Measurements from ENCODE around the gene CDKN1A.

Gene CDKN1A

DNA sequence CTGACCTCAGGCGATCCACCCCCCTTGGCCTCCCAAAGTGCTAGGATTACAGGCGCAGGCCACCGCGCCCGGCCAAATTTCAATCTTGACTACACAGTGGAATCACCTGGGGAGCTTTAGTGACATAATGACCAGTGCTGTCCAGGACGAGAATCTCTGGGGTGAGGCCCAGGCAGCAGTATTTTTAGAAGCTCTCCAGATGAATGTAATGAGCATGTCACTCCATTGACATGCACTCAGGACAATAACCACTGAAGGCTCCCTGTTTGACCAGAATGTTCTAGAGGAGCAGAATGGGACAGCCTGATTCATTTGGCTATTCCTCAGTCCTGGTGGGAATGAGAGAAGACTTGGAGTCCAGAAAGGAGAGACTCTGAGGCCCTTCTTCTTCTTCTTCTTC is 45.1 kb upstream of the CDKN1A start:
- no peak overlapping the region for H3K4me2 ChIP-seq (ENCODE audit: low read length)
- peaks cover 4% of the 10 kb centered on the region; the same call in 1 of the 2 replicates for H3K27me3 ChIP-seq (ENCODE audit: insufficient read depth, low read length)
- no peaks in the 10 kb centered on the region for H4K20me1 ChIP-seq (ENCODE audit: insufficient read depth, low read length)
- H3K27ac ChIP-seq (ENCODE audit: low read depth, low read length, poor library complexity, severe bottlenecking) = no peak overlapping the region
- no peaks in the 10 kb centered on the region for H3K9me2 ChIP-seq (ENCODE audit: low read depth, low read length)
- no peak overlapping the region for H3K9ac ChIP-seq (ENCODE audit: low read length)
- no peak overlapping the region for H3K4me3 ChIP-seq (ENCODE audit: low read depth, low read length, poor library complexity, severe bottlenecking)
- H3K4me1 ChIP-seq (ENCODE audit: insufficient read depth, low read length, severe bottlenecking) = no peaks in the 10 kb centered on the region
- no peaks in the 10 kb centered on the region for H3K9me3 ChIP-seq (ENCODE audit: low read length)
- H3K79me2 ChIP-seq (ENCODE audit: insufficient read depth, low read length) = no peaks in the 10 kb centered on the region
- H2AFZ ChIP-seq (ENCODE audit: low read length) = no peak overlapping the region
- H3K36me3 ChIP-seq (ENCODE audit: insufficient read depth, low read length) = no peaks in the 10 kb centered on the region
- no peaks in the 10 kb centered on the region for H3F3A ChIP-seq (ENCODE audit: insufficient read depth, low read length)
- TF ChIP-seq, protein P1, sequence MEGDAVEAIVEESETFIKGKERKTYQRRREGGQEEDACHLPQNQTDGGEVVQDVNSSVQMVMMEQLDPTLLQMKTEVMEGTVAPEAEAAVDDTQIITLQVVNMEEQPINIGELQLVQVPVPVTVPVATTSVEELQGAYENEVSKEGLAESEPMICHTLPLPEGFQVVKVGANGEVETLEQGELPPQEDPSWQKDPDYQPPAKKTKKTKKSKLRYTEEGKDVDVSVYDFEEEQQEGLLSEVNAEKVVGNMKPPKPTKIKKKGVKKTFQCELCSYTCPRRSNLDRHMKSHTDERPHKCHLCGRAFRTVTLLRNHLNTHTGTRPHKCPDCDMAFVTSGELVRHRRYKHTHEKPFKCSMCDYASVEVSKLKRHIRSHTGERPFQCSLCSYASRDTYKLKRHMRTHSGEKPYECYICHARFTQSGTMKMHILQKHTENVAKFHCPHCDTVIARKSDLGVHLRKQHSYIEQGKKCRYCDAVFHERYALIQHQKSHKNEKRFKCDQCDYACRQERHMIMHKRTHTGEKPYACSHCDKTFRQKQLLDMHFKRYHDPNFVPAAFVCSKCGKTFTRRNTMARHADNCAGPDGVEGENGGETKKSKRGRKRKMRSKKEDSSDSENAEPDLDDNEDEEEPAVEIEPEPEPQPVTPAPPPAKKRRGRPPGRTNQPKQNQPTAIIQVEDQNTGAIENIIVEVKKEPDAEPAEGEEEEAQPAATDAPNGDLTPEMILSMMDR (IDR thresholded peaks at IDR 0.05; ENCODE audit: low read length) = no peak
- TF ChIP-seq EZH2 (IDR thresholded peaks at IDR 0.05; ENCODE audit: borderline replicate concordance, low read length) = no peak

DNA sequence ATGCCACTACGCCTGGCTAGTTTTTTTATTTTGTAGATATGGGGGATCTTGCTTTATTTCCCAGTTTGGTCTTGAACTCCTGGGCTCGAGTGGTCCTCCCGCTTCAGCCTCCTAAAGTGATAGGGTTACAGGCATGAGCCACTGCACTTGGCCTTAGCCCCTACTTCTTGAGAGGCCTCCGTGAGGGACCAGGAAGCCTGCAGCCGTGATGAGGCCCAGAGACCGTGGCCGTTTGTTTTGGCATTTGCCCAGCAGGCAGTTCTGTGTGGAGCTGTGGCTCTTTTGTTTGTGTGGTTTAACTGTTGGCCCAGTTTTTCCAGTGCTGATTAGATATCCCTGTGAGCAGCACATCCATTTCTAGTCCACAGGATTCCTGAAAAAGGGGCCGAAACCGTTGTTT is 44.6 kb upstream of the CDKN1A start:
- Histone ChIP-seq H3F3A (ENCODE audit: insufficient read depth, low read length) (no peaks in the 10 kb centered on the region), H4K20me1 (ENCODE audit: insufficient read depth, low read length) (no peaks in the 10 kb centered on the region), H2AFZ (ENCODE audit: low read length) (no peak overlapping the region), H3K4me3 (ENCODE audit: low read depth, low read length, poor library complexity, severe bottlenecking) (no peak overlapping the region), H3K27ac (ENCODE audit: low read depth, low read length, poor library complexity, severe bottlenecking) (no peak overlapping the region), H3K9me3 (ENCODE audit: low read length) (no peaks in the 10 kb centered on the region), H3K4me1 (ENCODE audit: insufficient read depth, low read length, severe bottlenecking) (no peaks in the 10 kb centered on the region), H3K79me2 (ENCODE audit: insufficient read depth, low read length) (no peaks in the 10 kb centered on the region), H3K4me2 (ENCODE audit: low read length) (no peak overlapping the region), H3K36me3 (ENCODE audit: insufficient read depth, low read length) (no peaks in the 10 kb centered on the region), H3K9me2 (ENCODE audit: low read depth, low read length) (no peaks in the 10 kb centered on the region), H3K9ac (ENCODE audit: low read length) (no peak overlapping the region), H3K27me3 (ENCODE audit: insufficient read depth, low read length) (peaks cover 4% of the 10 kb centered on the region; the same call in 1 of the 2 replicates)
- TF ChIP-seq, protein P1 (IDR thresholded peaks at IDR 0.05; ENCODE audit: low read length) = no peak

DNA sequence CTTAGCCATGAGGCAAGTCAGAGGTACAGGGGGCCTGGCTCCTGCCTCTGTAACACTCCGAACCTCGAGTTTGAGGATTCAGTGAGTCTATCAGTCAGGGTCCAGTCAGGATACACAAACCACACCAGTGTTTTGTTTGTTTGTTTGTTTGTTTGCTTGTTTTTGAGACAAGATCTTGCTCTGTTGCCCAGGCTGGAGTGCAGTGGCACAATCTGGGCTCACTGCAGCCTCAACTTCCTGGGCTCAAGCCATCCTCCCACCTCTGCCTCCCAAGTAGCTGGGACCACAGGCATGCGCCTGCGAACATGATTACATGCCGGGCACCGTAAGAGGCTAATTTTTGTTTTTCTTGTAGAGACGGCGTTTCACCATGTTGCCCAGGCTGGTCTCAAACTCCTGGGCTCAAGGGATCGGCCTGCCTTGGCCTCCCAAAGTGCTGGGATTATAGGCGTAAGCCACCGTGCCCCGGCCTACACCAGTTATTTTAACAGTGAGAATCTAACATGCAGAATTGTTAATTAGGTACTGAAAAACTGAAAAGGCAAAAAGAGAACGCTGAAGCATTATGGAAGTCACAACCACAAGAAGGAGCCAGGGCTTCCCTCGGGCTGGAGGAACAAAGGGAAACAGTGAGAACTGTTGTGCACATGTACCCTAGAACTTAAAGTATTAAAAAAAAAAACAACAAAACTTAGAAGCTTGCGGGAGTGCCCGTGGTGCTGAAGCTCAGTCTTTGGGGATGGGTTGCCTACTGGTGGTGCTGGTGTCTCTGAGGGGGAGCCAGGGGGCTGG is 44.0 kb upstream of the CDKN1A start:
- Histone ChIP-seq H3K79me2 (ENCODE audit: insufficient read depth, low read length) (no peaks in the 10 kb centered on the region), H3K9ac (ENCODE audit: low read length) (no peak overlapping the region), H3F3A (ENCODE audit: insufficient read depth, low read length) (no peaks in the 10 kb centered on the region), H3K4me2 (ENCODE audit: low read length) (no peak overlapping the region), H3K27ac (ENCODE audit: low read depth, low read length, poor library complexity, severe bottlenecking) (no peak overlapping the region), H3K36me3 (ENCODE audit: insufficient read depth, low read length) (no peaks in the 10 kb centered on the region), H3K4me3 (ENCODE audit: low read depth, low read length, poor library complexity, severe bottlenecking) (no peak overlapping the region), H2AFZ (ENCODE audit: low read length) (no peak overlapping the region), H4K20me1 (ENCODE audit: insufficient read depth, low read length) (no peaks in the 10 kb centered on the region), H3K4me1 (ENCODE audit: insufficient read depth, low read length, severe bottlenecking) (no peaks in the 10 kb centered on the region), H3K9me2 (ENCODE audit: low read depth, low read length) (no peaks in the 10 kb centered on the region), H3K9me3 (ENCODE audit: low read length) (no peaks in the 10 kb centered on the region), H3K27me3 (ENCODE audit: insufficient read depth, low read length) (peaks cover 4% of the 10 kb centered on the region; the same call in 1 of the 2 replicates)
- no peak for TF ChIP-seq EZH2 (IDR thresholded peaks at IDR 0.05; ENCODE audit: borderline replicate concordance, low read length)
- TF ChIP-seq, protein P1 (IDR thresholded peaks at IDR 0.05; ENCODE audit: low read length) = no peak
